ENCODE measurements around the gene HSPD1. TPM values are rescaled to one million over a fixed set of nuclear protein-coding genes. Genes with fewer than 3 reads are reported as not detected.
"Not testable (repeated sequence)": the region's sequence is repeated elsewhere in the genome, so short reads cannot be mapped to it uniquely, and the experiment has no call there.

The HSPD1 gene
- total RNA-seq, 2 experiments from 2014 or later: 227 to 229 TPM

GRCh38 chr2:197453914-197454398 is 45.7 kb downstream of the HSPD1 start:
- Mint-ChIP-seq H3K4me3 (peak overlapping the region; percentile 96), H3K9me3 (no peaks in the 10 kb centered on the region), H3K4me1 (peaks cover 40% of the 10 kb centered on the region), H3K27me3 (no peaks in the 10 kb centered on the region), H3K36me3 (ENCODE audit: low read depth) (peaks cover 9% of the 10 kb centered on the region), H3K27ac (peak overlapping the region; percentile 99)
- no peak for DNase-seq
- POLR2A ChIA-PET: interaction anchor here (0.7 to 7.2 kb wide), 9 partner anchors 12 to 255 kb away, joined by 3 to 176 read pairs (median 7); partner anchors contain the start of genes HSPD1, HSPE1, MARS2 and MOB4
- CTCF ChIA-PET: interaction anchor here (1.2 to 1.6 kb wide), 2 partner anchors 23 to 44 kb away, joined by 3 to 5 read pairs; no protein-coding TSS in a partner anchor

DNA sequence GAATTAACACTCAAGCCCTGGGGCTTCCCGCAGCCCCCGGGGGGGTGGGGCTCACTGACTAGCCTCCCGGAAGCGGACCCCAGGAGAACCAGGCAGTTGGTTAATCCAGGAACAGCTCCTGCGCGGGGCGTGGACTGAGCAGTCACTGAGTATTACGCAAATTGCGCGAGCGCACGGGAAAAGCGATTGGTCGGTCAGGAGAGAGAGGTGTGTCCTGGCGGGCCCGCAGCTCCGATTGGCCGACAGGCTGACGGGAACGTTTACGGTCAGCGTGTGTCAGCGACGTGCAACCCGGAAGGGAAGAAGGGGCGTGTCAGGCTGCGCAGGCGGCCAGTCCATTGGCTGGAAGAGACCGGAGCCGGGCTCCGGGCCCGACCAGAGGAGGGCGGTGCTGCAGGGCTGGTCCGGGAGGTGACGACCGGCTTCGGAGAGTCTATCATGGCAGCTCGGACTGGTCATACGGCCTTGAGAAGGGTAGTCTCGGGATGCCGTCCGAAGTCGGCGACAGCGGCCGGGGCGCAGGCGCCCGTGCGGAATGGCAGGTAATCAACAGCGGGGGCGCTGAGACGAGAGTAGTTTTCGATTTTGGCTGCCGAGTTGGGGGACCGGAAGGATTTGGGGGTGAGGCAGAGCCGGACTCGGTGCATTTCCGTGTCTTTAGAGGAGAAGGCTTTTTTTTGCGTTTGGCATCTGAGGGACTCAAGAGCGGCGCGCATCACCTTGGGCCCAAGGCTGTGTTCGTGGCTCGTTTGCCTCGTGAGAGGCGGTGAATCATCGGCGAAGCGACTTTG is 46.3 kb downstream of the HSPD1 start, which contains the start of gene COQ10B:
TSS of gene COQ10B (plus strand) at position 430 of the 791 bp plus-strand sequence. CDS start at position 439, 9 bp downstream.
- Mint-ChIP-seq H3K4me3 (peak within 1 kb of the TSS; percentile 96), H3K36me3 (ENCODE audit: low read depth) (peaks cover 8% of the 10 kb centered on the region), H3K27me3 (no peaks in the 10 kb centered on the region), H3K9me3 (no peaks in the 10 kb centered on the region), H3K27ac (peak within 1 kb of the TSS; percentile 99), H3K4me1 (peaks cover 40% of the 10 kb centered on the region)
- peak; percentile 99 for DNase-seq
- CTCF ChIA-PET: interaction anchor here (0.6 to 2.2 kb wide), 15 partner anchors 10 to 325 kb away, joined by 3 to 10 read pairs (median 3); partner anchors contain the start of genes HSPD1, HSPE1 and SF3B1
- POLR2A ChIA-PET: interaction anchor here (0.6 to 7.2 kb wide), 29 partner anchors 11 to 724 kb away, joined by 3 to 176 read pairs (median 4); partner anchors contain the start of genes ANKRD44, GTF3C3, HSPD1 and HSPE1

- ChIA-PET CTCF (interaction anchor here (0.6 to 2.2 kb wide), 14 partner anchors 11 to 326 kb away, joined by 3 to 10 read pairs (median 4); partner anchors contain the start of genes HSPD1, HSPE1 and SF3B1), POLR2A (interaction anchor here (0.6 to 7.2 kb wide), 28 partner anchors 10 to 723 kb away, joined by 3 to 176 read pairs (median 4); partner anchors contain the start of genes ANKRD44, GTF3C3, HSPD1 and HSPE1)
- Mint-ChIP-seq H3K27me3 (peaks cover 1% of the 10 kb centered on the region), H3K9me3 (no peaks in the 10 kb centered on the region), H3K27ac (peak overlapping the region; percentile 99), H3K36me3 (ENCODE audit: low read depth) (peaks cover 6% of the 10 kb centered on the region), H3K4me3 (peak overlapping the region; percentile 96), H3K4me1 (peaks cover 38% of the 10 kb centered on the region)
- DNase-seq: no peak
These were observed 46.9 kb downstream of the HSPD1 start for GRCh38 chr2:197452754-197453122.

- DNase-seq; H3K36me3 Mint-ChIP-seq (ENCODE audit: low read depth); H3K4me3 Mint-ChIP-seq; H3K27me3 Mint-ChIP-seq; H3K9me3 Mint-ChIP-seq: not testable (repeated sequence)
- Mint-ChIP-seq H3K27ac (peak overlapping the region; percentile 55), H3K4me1 (peaks cover 31% of the 10 kb centered on the region)
- ChIA-PET POLR2A (interaction anchor here (0.7 to 7.2 kb wide), 5 partner anchors 16 to 255 kb away, joined by 3 to 176 read pairs (median 18); partner anchors contain the start of genes HSPD1, HSPE1, MARS2 and MOB4), CTCF (interaction anchor here (1.1 to 2.2 kb wide), 2 partner anchors 15 to 49 kb away, joined by 5 to 9 read pairs; partner anchors contain the start of genes HSPD1 and HSPE1)
These were observed 48.7 kb downstream of the HSPD1 start for GRCh38 chr2:197450935-197451358.

- no peak overlapping the region for H3K4me3 Mint-ChIP-seq
- no peak for DNase-seq
- peaks cover 2% of the 10 kb centered on the region for H3K27me3 Mint-ChIP-seq
- no peak overlapping the region for H3K27ac Mint-ChIP-seq
- peaks cover 26% of the 10 kb centered on the region for H3K4me1 Mint-ChIP-seq
- POLR2A ChIA-PET: interaction anchor here (1.4 to 7.2 kb wide), 2 partner anchors 16 to 52 kb away, joined by 3 to 176 read pairs; partner anchors contain the start of gene SF3B1
- CTCF ChIA-PET: interaction anchor here (1.1 kb wide), 1 partner anchor 14 kb away, joined by 5 read pairs; no protein-coding TSS in a partner anchor
- no peaks in the 10 kb centered on the region for H3K9me3 Mint-ChIP-seq
- peaks cover 2% of the 10 kb centered on the region for H3K36me3 Mint-ChIP-seq (ENCODE audit: low read depth)
These were observed 49.2 kb downstream of the HSPD1 start for GRCh38 chr2:197450465-197450864.

GRCh38 chr2:197446844-197447243 is 52.8 kb downstream of the HSPD1 start:
- no peaks in the 10 kb centered on the region for H3K36me3 Mint-ChIP-seq (ENCODE audit: low read depth)
- ChIA-PET POLR2A (no interaction called here), CTCF (no interaction called here)
- no peak for DNase-seq
- no peak overlapping the region for H3K27ac Mint-ChIP-seq
- H3K4me3 Mint-ChIP-seq: no peak overlapping the region
- peaks cover 7% of the 10 kb centered on the region for H3K4me1 Mint-ChIP-seq
- H3K9me3 Mint-ChIP-seq: no peaks in the 10 kb centered on the region
- peaks cover 7% of the 10 kb centered on the region for H3K27me3 Mint-ChIP-seq

- POLR2A ChIA-PET: no interaction called here
These were observed 53.9 kb downstream of the HSPD1 start for GRCh38 chr2:197445746-197446145.

GRCh38 chr2:197442857-197443256 is 56.8 kb downstream of the HSPD1 start:
- DNase-seq: no peak
- Mint-ChIP-seq H3K27ac (no peak overlapping the region), H3K36me3 (ENCODE audit: low read depth) (no peaks in the 10 kb centered on the region), H3K4me1 (no peaks in the 10 kb centered on the region), H3K9me3 (no peaks in the 10 kb centered on the region), H3K4me3 (no peak overlapping the region), H3K27me3 (peaks cover 5% of the 10 kb centered on the region)
- ChIA-PET CTCF (no interaction called here), POLR2A (interaction anchor here (0.6 to 3.1 kb wide), 5 partner anchors 8 to 404 kb away, joined by 3 to 18 read pairs (median 4); partner anchors contain the start of genes COQ10B, HSPD1, HSPE1 and SF3B1)

More at GRCh38 chr2:197445746-197446145, 53.9 kb downstream of the HSPD1 start:
- Mint-ChIP-seq H3K27ac (no peak overlapping the region), H3K27me3 (peaks cover 7% of the 10 kb centered on the region), H3K4me1 (no peaks in the 10 kb centered on the region), H3K36me3 (ENCODE audit: low read depth) (no peaks in the 10 kb centered on the region), H3K9me3 (no peaks in the 10 kb centered on the region), H3K4me3 (no peak overlapping the region)
- CTCF ChIA-PET: no interaction called here
- DNase-seq: no peak

- ChIA-PET CTCF (interaction anchor here (1.9 kb wide), 1 partner anchor 16 kb away, joined by 5 read pairs; the partner anchor contains the start of gene COQ10B), POLR2A (interaction anchor here (0.8 to 7.8 kb wide), 5 partner anchors 15 to 79 kb away, joined by 3 to 176 read pairs (median 4); partner anchors contain the start of genes COQ10B, HSPD1, HSPE1 and MOB4)
- peaks cover 19% of the 10 kb centered on the region for H3K36me3 Mint-ChIP-seq (ENCODE audit: low read depth)
- H3K4me3 Mint-ChIP-seq: no peak overlapping the region
- H3K27ac Mint-ChIP-seq: no peak overlapping the region
- no peaks in the 10 kb centered on the region for H3K27me3 Mint-ChIP-seq
- DNase-seq: no peak
- no peaks in the 10 kb centered on the region for H3K9me3 Mint-ChIP-seq
- H3K4me1 Mint-ChIP-seq: peaks cover 26% of the 10 kb centered on the region
These were observed 62.3 kb downstream of the HSPD1 start for GRCh38 chr2:197437380-197437779.

Other genes starting within 250 kb of the HSPD1 start
- gene ANKRD44, start 189.1 kb downstream of the HSPD1 start, total RNA-seq: 100 to 1,000 TPM; 214 to 246 TPM
- 100 to 1,000 TPM; 292 to 304 TPM for gene SF3B1, start 64.8 kb downstream of the HSPD1 start, total RNA-seq
- 10 to 100 TPM; 22.2 to 24.4 TPM for gene COQ10B, start 46.3 kb downstream of the HSPD1 start, total RNA-seq
- 10 to 100 TPM; 85.9 to 92.6 TPM for gene HSPE1, start 539 bp upstream of the HSPD1 start, total RNA-seq
- 10 to 100 TPM; 23.5 to 24.8 TPM for gene MOB4, start 16.2 kb upstream of the HSPD1 start, total RNA-seq
- not detected for gene RFTN2, start 175.7 kb upstream of the HSPD1 start, total RNA-seq
- gene MARS2, start 205.5 kb upstream of the HSPD1 start, total RNA-seq: 1 to 10 TPM; 9.6 to 9.9 TPM